ENCODE measurements around the gene VWA8. TPM values are rescaled to one million over a fixed set of nuclear protein-coding genes. Genes with fewer than 3 reads are reported as not detected.

VWA8 gene
- total and polyA plus RNA-seq, 4 donors = 7.1 to 50.3 (median 12.4) TPM

GRCh38 chr13:41825691-41826090, 135.2 kb downstream of the VWA8 start:
- no peak for TF ChIP-seq FOXA2 (IDR thresholded peaks at IDR 0.05)
- no peak for TF ChIP-seq RAD21 (IDR thresholded peaks at IDR 0.05)
- TF ChIP-seq FOXA1 (IDR thresholded peaks at IDR 0.05) = no peak
- no peak for TF ChIP-seq NR2F2 (IDR thresholded peaks at IDR 0.05)
- TF ChIP-seq YY1 (IDR thresholded peaks at IDR 0.05) = no peak
- TF ChIP-seq GABPA (IDR thresholded peaks at IDR 0.05 in 1 of 2, conservative IDR thresholded peaks at IDR 0.05 in 1 of 2) = no peak
- no peak for TF ChIP-seq EGR1 (IDR thresholded peaks at IDR 0.05; ENCODE audit: low read depth in 2 of 2)
- no peak for TF ChIP-seq MAX (IDR thresholded peaks at IDR 0.05)
- TF ChIP-seq, protein P1, sequence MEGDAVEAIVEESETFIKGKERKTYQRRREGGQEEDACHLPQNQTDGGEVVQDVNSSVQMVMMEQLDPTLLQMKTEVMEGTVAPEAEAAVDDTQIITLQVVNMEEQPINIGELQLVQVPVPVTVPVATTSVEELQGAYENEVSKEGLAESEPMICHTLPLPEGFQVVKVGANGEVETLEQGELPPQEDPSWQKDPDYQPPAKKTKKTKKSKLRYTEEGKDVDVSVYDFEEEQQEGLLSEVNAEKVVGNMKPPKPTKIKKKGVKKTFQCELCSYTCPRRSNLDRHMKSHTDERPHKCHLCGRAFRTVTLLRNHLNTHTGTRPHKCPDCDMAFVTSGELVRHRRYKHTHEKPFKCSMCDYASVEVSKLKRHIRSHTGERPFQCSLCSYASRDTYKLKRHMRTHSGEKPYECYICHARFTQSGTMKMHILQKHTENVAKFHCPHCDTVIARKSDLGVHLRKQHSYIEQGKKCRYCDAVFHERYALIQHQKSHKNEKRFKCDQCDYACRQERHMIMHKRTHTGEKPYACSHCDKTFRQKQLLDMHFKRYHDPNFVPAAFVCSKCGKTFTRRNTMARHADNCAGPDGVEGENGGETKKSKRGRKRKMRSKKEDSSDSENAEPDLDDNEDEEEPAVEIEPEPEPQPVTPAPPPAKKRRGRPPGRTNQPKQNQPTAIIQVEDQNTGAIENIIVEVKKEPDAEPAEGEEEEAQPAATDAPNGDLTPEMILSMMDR (IDR thresholded peaks at IDR 0.05; ENCODE audit: low read depth, low read length, missing input control) = no peak
- no peak for TF ChIP-seq RXRA (IDR thresholded peaks at IDR 0.05)
- no peak for TF ChIP-seq HNF4A (conservative IDR thresholded peaks at IDR 0.05)
- TF ChIP-seq SP1 (IDR thresholded peaks at IDR 0.05) = no peak
- TF ChIP-seq JUND (IDR thresholded peaks at IDR 0.05) = no peak
- TF ChIP-seq, protein P2, sequence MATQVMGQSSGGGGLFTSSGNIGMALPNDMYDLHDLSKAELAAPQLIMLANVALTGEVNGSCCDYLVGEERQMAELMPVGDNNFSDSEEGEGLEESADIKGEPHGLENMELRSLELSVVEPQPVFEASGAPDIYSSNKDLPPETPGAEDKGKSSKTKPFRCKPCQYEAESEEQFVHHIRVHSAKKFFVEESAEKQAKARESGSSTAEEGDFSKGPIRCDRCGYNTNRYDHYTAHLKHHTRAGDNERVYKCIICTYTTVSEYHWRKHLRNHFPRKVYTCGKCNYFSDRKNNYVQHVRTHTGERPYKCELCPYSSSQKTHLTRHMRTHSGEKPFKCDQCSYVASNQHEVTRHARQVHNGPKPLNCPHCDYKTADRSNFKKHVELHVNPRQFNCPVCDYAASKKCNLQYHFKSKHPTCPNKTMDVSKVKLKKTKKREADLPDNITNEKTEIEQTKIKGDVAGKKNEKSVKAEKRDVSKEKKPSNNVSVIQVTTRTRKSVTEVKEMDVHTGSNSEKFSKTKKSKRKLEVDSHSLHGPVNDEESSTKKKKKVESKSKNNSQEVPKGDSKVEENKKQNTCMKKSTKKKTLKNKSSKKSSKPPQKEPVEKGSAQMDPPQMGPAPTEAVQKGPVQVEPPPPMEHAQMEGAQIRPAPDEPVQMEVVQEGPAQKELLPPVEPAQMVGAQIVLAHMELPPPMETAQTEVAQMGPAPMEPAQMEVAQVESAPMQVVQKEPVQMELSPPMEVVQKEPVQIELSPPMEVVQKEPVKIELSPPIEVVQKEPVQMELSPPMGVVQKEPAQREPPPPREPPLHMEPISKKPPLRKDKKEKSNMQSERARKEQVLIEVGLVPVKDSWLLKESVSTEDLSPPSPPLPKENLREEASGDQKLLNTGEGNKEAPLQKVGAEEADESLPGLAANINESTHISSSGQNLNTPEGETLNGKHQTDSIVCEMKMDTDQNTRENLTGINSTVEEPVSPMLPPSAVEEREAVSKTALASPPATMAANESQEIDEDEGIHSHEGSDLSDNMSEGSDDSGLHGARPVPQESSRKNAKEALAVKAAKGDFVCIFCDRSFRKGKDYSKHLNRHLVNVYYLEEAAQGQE (IDR thresholded peaks at IDR 0.05) = no peak
- TF ChIP-seq, protein P3, sequence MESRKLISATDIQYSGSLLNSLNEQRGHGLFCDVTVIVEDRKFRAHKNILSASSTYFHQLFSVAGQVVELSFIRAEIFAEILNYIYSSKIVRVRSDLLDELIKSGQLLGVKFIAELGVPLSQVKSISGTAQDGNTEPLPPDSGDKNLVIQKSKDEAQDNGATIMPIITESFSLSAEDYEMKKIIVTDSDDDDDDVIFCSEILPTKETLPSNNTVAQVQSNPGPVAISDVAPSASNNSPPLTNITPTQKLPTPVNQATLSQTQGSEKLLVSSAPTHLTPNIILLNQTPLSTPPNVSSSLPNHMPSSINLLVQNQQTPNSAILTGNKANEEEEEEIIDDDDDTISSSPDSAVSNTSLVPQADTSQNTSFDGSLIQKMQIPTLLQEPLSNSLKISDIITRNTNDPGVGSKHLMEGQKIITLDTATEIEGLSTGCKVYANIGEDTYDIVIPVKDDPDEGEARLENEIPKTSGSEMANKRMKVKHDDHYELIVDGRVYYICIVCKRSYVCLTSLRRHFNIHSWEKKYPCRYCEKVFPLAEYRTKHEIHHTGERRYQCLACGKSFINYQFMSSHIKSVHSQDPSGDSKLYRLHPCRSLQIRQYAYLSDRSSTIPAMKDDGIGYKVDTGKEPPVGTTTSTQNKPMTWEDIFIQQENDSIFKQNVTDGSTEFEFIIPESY (IDR thresholded peaks at IDR 0.05) = no peak
- no peak for TF ChIP-seq ATF3 (IDR thresholded peaks at IDR 0.05)
- TF ChIP-seq HNF4G (IDR thresholded peaks at IDR 0.05) = no peak
- H3K4me3 ChIP-seq (ENCODE audit: low read depth in 1 of 3, low read length in 3 of 3) = no peak overlapping the region
- H3K27me3 ChIP-seq (ENCODE audit: control insufficient read depth in 4 of 4, insufficient read depth in 4 of 4, low read length in 3 of 4) = no peaks in the 10 kb centered on the region

More at GRCh38 chr13:41825691-41826090, 135.2 kb downstream of the VWA8 start:
- Histone ChIP-seq H3K9me3 (ENCODE audit: control insufficient read depth in 4 of 4, low read length in 3 of 4) (no peaks in the 10 kb centered on the region), H3K36me3 (ENCODE audit: control insufficient read depth in 4 of 4, insufficient read depth in 3 of 4, low read depth in 1 of 4, low read length in 3 of 4) (peaks cover 0 to 8% (median 2%) of the 10 kb centered on the region in 4 donors), H3K4me1 (ENCODE audit: control insufficient read depth in 4 of 4, insufficient read depth in 4 of 4, low read length in 3 of 4) (peaks cover 0 to 4% (median 0%) of the 10 kb centered on the region in 4 donors), H3K9ac (ENCODE audit: low read depth in 1 of 2, low read length in 2 of 2) (no peak overlapping the region), H3K27ac (ENCODE audit: low read depth in 1 of 2, low read length in 2 of 2) (no peak overlapping the region)
- DNase-seq (ENCODE audit: low spot score) = no peak
